Endothelial cell of umbilical vein (primary cell): Measurements from ENCODE around the gene C4BPA. TPM values are rescaled to one million over a fixed set of nuclear protein-coding genes. Genes with fewer than 3 reads are reported as not detected.

ENCODE experiments used
- BruUV-seq: library from RNA; stranded (reverse); fragments of 400-500 nt; replicated peaks from 2 replicates; lab custom pipeline; 2021; lab: Mats Ljungman, UMichigan
- CTCF ChIA-PET: fragments of 300-600, 350-600 bp; sonication (Branson Sonifier 250); formaldehyde crosslinking; loops from one replicate; lab custom pipeline; 2021; ENCODE audit warnings: antibody characterized with exemption, inconsistent platforms; lab: Charles Lee
- POLR2A ChIA-PET: fragments of 300-600, 350-600 bp; sonication (Branson Sonifier 250); formaldehyde crosslinking; loops from one replicate; lab custom pipeline; 2021; ENCODE audit warnings: antibody characterized with exemption, inconsistent platforms; lab: Charles Lee
- DNase-seq: peaks from one replicate; pipeline ENCODE4 v3.0.0-alpha.2; 2011; ENCODE audit warnings: low read depth, low spot score
- FAIRE-seq: peaks from 2 replicates; lab custom pipeline; 2011; peaks lifted over from hg19 to GRCh38; lab: Jason Lieb, UNC
- H2AFZ ChIP-seq: 2 replicates; pipeline ENCODE4 v1.6.0; 2012; ENCODE audit warnings: low read depth, low read length, control low read depth, inconsistent platforms
- H3K27ac ChIP-seq: 2 replicates; pipeline ENCODE4 v1.5.1; 2011; ENCODE audit warnings: low read depth, mild to moderate bottlenecking, control low read depth, low read length, moderate library complexity; ENCODE audit not compliant: insufficient read depth
- H3K27me3 ChIP-seq, 2 experiments: 2 replicates each; pipeline versions ENCODE4 v1.6.0 to v1.6.1; 2011; ENCODE audit warnings: low read length in 2 of 2, mixed read lengths in 1 of 2; ENCODE audit not compliant: control insufficient read depth in 2 of 2, insufficient read depth in 2 of 2
- H3K36me3 ChIP-seq, 2 experiments: 2 replicates in 1 of 2; 3 replicates in 1 of 2; pipeline ENCODE4 v1.5.1; 2011; ENCODE audit warnings: low read length in 2 of 2, mild to moderate bottlenecking in 1 of 2, moderate library complexity in 1 of 2; ENCODE audit not compliant: control insufficient read depth in 2 of 2, insufficient read depth in 2 of 2; ENCODE audit errors: extremely low read depth in 1 of 2
- H3K4me1 ChIP-seq: 3 replicates; pipeline ENCODE4 v1.5.1; 2011; ENCODE audit warnings: mild to moderate bottlenecking, low read length; ENCODE audit not compliant: control insufficient read depth, insufficient read depth; ENCODE audit errors: extremely low read depth
- H3K4me2 ChIP-seq: 2 replicates; pipeline ENCODE4 v1.6.1; 2011; ENCODE audit warnings: low read length, control low read depth, mixed read lengths; ENCODE audit not compliant: insufficient read depth
- H3K4me3 ChIP-seq, 3 experiments: fragments of 200-600 bp in 1 of 3; sonication (generic), shearing (Covaris generic) in 1 of 3; replicated peaks in 1 of 3; 2 replicates each; pipeline ENCODE4 v1.5.1; 2011 to 2016; ENCODE audit warnings: control low read depth in 3 of 3, low read length in 3 of 3, mild to moderate bottlenecking in 2 of 3, inconsistent platforms in 1 of 3, low read depth in 1 of 3, moderate library complexity in 1 of 3; ENCODE audit not compliant: insufficient read depth in 1 of 3
- H3K79me2 ChIP-seq: 2 replicates; pipeline ENCODE4 v1.6.0; 2012; ENCODE audit warnings: low read length, inconsistent platforms; ENCODE audit not compliant: control insufficient read depth, insufficient read depth
- H3K9ac ChIP-seq: replicated peaks from 2 replicates; pipeline ENCODE3; 2011; ENCODE audit warnings: low read length, control low read depth; ENCODE audit not compliant: insufficient read depth; ENCODE audit errors: extremely low read depth
- H3K9me1 ChIP-seq: replicated peaks from 3 replicates; pipeline ENCODE4 v1.6.0; 2011; ENCODE audit warnings: mild to moderate bottlenecking, low read length; ENCODE audit not compliant: control insufficient read depth, insufficient read depth; ENCODE audit errors: extremely low read depth
- H3K9me3 ChIP-seq: replicated peaks from 2 replicates; pipeline ENCODE4 v1.5.1; 2012; ENCODE audit warnings: low read length, inconsistent platforms; ENCODE audit not compliant: control insufficient read depth, insufficient read depth
- H4K20me1 ChIP-seq: replicated peaks from 2 replicates; pipeline ENCODE3; 2011; ENCODE audit warnings: mild to moderate bottlenecking, low read length; ENCODE audit not compliant: control insufficient read depth, insufficient read depth; ENCODE audit errors: extremely low read depth
- EZH2 ChIP-seq: IDR thresholded peaks from 2 replicates; pipeline ENCODE4 v1.6.1; 2012; ENCODE audit warnings: borderline replicate concordance, low read depth, mild to moderate bottlenecking, moderate library complexity, low read length, inconsistent platforms; ENCODE audit not compliant: severe bottlenecking
- FOS ChIP-seq: IDR thresholded peaks from 2 replicates; pipeline ENCODE4 v1.6.1; 2011; ENCODE audit warnings: mild to moderate bottlenecking, low read length, moderate library complexity, borderline replicate concordance; ENCODE audit not compliant: insufficient read depth
- GATA2 ChIP-seq: IDR thresholded peaks from 2 replicates; pipeline ENCODE4 v1.7.0; 2011; ENCODE audit warnings: low read depth, mild to moderate bottlenecking, moderate library complexity, mixed read lengths, low read length; ENCODE audit not compliant: insufficient read length, insufficient read depth
- JUN ChIP-seq: IDR thresholded peaks from 2 replicates; pipeline ENCODE4 v1.6.1; 2011; ENCODE audit warnings: borderline replicate concordance, low read depth; ENCODE audit not compliant: insufficient read length, insufficient read depth
- MYC ChIP-seq: IDR thresholded peaks from one replicate; pipeline ENCODE4 v1.6.1; 2011; ENCODE audit warnings: mild to moderate bottlenecking, low read depth, low read length
- POLR2A ChIP-seq: IDR thresholded peaks from 2 replicates; pipeline ENCODE4 v1.6.1; 2012; ENCODE audit warnings: low read depth, mild to moderate bottlenecking, control low read depth, low read length
- POLR2AphosphoS5 ChIP-seq: IDR thresholded peaks from 2 replicates; pipeline ENCODE4 v1.6.1; 2012; ENCODE audit warnings: low read depth, mild to moderate bottlenecking, control low read depth, low read length, moderate library complexity; ENCODE audit not compliant: insufficient read depth
- dilution Hi-C: fragments of 300-500 bp; cut with MboI; formaldehyde crosslinking; loops from one replicate; pipeline ENCODE4 v1.15.0; 2019; ENCODE audit warnings: low sequenced_read_pairs; ENCODE audit not compliant: extremely low pct_ligation_motif_present
- intact Hi-C: fragments of 100-400 bp; cut with micrococcal nuclease; formaldehyde crosslinking; loops from one replicate; pipeline ENCODE4 v1.10.0; 2022
- polyA plus RNA-seq, 4 experiments: library from polyadenylated mRNA; depleted of rRNA in 3 of 4; stranded (reverse) in 3 of 4; unstranded in 1 of 4; fragments of >200 nt; gene quantifications; 2 replicates each; pipeline versions ENCODE4 v1.2.1 to v1.2.3, GENCODE V29; 2011 to 2012; ENCODE audit warnings: missing spikeins in 1 of 4
- total RNA-seq: library from RNA; stranded (reverse); gene quantifications from 2 replicates; pipeline ENCODE4 v1.2.3, GENCODE V29; 2021
- TF ChIP-seq, protein P1 (sequence below): IDR thresholded peaks from 2 replicates; pipeline ENCODE4 v1.6.1; 2011; ENCODE audit not compliant: insufficient read depth, insufficient read length
- TF ChIP-seq, protein P2 (sequence below), 2 donors: IDR thresholded peaks; 1 replicate in 1 of 2; 2 replicates in 1 of 2; pipeline ENCODE4 v1.5.1; 2011; ENCODE audit warnings: low read length in 2 of 2, mild to moderate bottlenecking in 2 of 2, moderate library complexity in 2 of 2, control low read depth in 1 of 2, inconsistent platforms in 1 of 2, low read depth in 1 of 2; ENCODE audit not compliant: insufficient read depth in 1 of 2; ENCODE audit errors: extremely low read depth in 1 of 2

Gene C4BPA
- total and polyA plus RNA-seq, 2 donors (not counting 3 experiments of a cell fraction or from before 2014, with no cell fraction given) = not detected

DNA sequence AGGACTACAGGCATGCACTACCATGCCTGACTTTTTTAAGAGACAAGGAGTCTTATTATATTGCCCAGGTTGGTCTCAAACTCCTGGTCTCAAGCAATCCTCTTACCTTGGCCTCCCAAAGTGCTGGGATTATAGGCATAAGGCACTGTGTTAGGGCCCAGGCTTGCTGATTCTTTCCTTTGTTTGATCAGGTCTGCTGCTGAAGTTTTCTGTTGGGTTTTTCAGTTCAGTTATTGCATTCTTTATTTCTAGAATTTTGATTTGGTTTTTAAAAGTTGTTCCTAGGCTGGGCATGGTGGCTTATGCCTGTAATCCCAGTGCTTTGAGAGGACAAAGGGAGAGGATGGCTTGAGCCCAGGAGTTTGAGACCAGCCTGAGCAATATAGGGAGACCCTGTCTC is 47.9 kb downstream of the C4BPA start:
- Histone ChIP-seq H3K9me1 (no peaks in the 10 kb centered on the region), H2AFZ (no peak overlapping the region), H3K79me2 (no peaks in the 10 kb centered on the region), H3K4me3 (no peak overlapping the region), H3K9me3 (no peaks in the 10 kb centered on the region), H3K36me3 (no peaks in the 10 kb centered on the region), H4K20me1 (no peaks in the 10 kb centered on the region), H3K27ac (no peak overlapping the region), H3K27me3 (no peaks in the 10 kb centered on the region), H3K9ac (no peak overlapping the region), H3K4me1 (peaks cover 7% of the 10 kb centered on the region), H3K4me2 (no peak overlapping the region)
- POLR2A ChIA-PET = no interaction called here
- CTCF ChIA-PET = no interaction called here
- DNase-seq = no peak
- FAIRE-seq = no peak
- intact Hi-C loops = no loop called here
- dilution Hi-C loops = no loop called here
- no TSS peak for BruUV-seq
- no peak for TF ChIP-seq GATA2
- no peak for TF ChIP-seq POLR2A
- no peak for TF ChIP-seq JUN
- TF ChIP-seq, protein P1, sequence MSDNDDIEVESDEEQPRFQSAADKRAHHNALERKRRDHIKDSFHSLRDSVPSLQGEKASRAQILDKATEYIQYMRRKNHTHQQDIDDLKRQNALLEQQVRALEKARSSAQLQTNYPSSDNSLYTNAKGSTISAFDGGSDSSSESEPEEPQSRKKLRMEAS = no peak
- TF ChIP-seq EZH2 = no peak
- no peak for TF ChIP-seq MYC
- TF ChIP-seq POLR2AphosphoS5 = no peak
- TF ChIP-seq FOS = no peak
- TF ChIP-seq, protein P2, sequence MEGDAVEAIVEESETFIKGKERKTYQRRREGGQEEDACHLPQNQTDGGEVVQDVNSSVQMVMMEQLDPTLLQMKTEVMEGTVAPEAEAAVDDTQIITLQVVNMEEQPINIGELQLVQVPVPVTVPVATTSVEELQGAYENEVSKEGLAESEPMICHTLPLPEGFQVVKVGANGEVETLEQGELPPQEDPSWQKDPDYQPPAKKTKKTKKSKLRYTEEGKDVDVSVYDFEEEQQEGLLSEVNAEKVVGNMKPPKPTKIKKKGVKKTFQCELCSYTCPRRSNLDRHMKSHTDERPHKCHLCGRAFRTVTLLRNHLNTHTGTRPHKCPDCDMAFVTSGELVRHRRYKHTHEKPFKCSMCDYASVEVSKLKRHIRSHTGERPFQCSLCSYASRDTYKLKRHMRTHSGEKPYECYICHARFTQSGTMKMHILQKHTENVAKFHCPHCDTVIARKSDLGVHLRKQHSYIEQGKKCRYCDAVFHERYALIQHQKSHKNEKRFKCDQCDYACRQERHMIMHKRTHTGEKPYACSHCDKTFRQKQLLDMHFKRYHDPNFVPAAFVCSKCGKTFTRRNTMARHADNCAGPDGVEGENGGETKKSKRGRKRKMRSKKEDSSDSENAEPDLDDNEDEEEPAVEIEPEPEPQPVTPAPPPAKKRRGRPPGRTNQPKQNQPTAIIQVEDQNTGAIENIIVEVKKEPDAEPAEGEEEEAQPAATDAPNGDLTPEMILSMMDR (IDR thresholded peaks at IDR 0.05; ENCODE audit: extremely low read depth in 1 of 2, insufficient read depth in 1 of 2, low read depth in 1 of 2, low read length in 2 of 2) = no peak
